MCF 10A (cell line): ENCODE measurements around the gene HOPX. TPM values are rescaled to one million over a fixed set of nuclear protein-coding genes. Genes with fewer than 3 reads are reported as not detected.

ENCODE experiments used
- BruUV-seq: library from RNA; stranded (reverse); fragments of 400-500 nt; replicated peaks from 2 replicates; lab custom pipeline; 2021; lab: Mats Ljungman, UMichigan
- CTCF ChIA-PET: fragments of 300-600 bp; sonication (Branson Sonifier 250); formaldehyde crosslinking; extraction: SDS; loops from one replicate; lab custom pipeline; 2021; ENCODE audit warnings: antibody characterized with exemption, inconsistent platforms; lab: Yijun Ruan, JAX
- POLR2A ChIA-PET: fragments of 300-600, 350-650 bp; sonication (Branson Sonifier 250); formaldehyde crosslinking; extraction: SDS; loops from one replicate; lab custom pipeline; 2020; ENCODE audit warnings: antibody characterized with exemption, inconsistent platforms; lab: Yijun Ruan, JAX
- DNase-seq: peaks from one replicate; pipeline ENCODE4 v3.0.0-alpha.2; 2018; ENCODE audit not compliant: unreplicated experiment
- H3K27ac Mint-ChIP-seq: one replicate; pipeline ENCODE4 v1.8.0; 2022; ENCODE audit warnings: mild to moderate bottlenecking, low read depth, mixed read lengths; ENCODE audit not compliant: unreplicated experiment
- H3K27me3 Mint-ChIP-seq: one replicate; pipeline ENCODE4 v1.8.0; 2022; ENCODE audit warnings: mixed read lengths; ENCODE audit not compliant: insufficient read depth, unreplicated experiment
- H3K36me3 Mint-ChIP-seq: one replicate; pipeline ENCODE4 v1.8.0; 2022; ENCODE audit warnings: mild to moderate bottlenecking, moderate library complexity, mixed read lengths; ENCODE audit not compliant: insufficient read depth, unreplicated experiment
- H3K4me1 Mint-ChIP-seq: one replicate; pipeline ENCODE4 v1.8.0; 2022; ENCODE audit warnings: mixed read lengths; ENCODE audit not compliant: insufficient read depth, unreplicated experiment
- H3K4me3 Mint-ChIP-seq: one replicate; pipeline ENCODE4 v1.8.0; 2022; ENCODE audit warnings: mild to moderate bottlenecking, moderate library complexity, mixed read lengths; ENCODE audit not compliant: unreplicated experiment
- H3K9me3 Mint-ChIP-seq: one replicate; pipeline ENCODE4 v1.8.0; 2022; ENCODE audit warnings: mixed read lengths; ENCODE audit not compliant: unreplicated experiment
- CTCF ChIP-seq: fragments of 200-600 bp; IDR thresholded peaks from one replicate; pipeline ENCODE4 v1.8.0; 2022; ENCODE audit warnings: antibody characterized with exemption, mild to moderate bottlenecking; ENCODE audit not compliant: unreplicated experiment
- intact Hi-C: fragments of 100-400 bp; cut with micrococcal nuclease; formaldehyde crosslinking; loops from 2 replicates; pipeline ENCODE4 v1.14.1; 2022
- total RNA-seq: library from RNA; stranded (reverse); gene quantifications from 2 replicates; pipeline ENCODE4 v1.2.3, GENCODE V29; 2022

HOPX gene
- total RNA-seq, 1 experiment from 2014 or later = not detected

- Mint-ChIP-seq H3K27ac (no peak overlapping the region), H3K4me1 (peaks cover 6% of the 10 kb centered on the region), H3K27me3 (peaks cover 5% of the 10 kb centered on the region), H3K4me3 (no peak overlapping the region), H3K9me3 (no peaks in the 10 kb centered on the region), H3K36me3 (no peaks in the 10 kb centered on the region)
- POLR2A ChIA-PET = interaction anchor here (1.0 to 1.5 kb wide), 3 partner anchors 9 to 150 kb away, joined by 3 to 4 read pairs (median 3); no protein-coding TSS in a partner anchor
- CTCF ChIA-PET = interaction anchor here (1.1 to 1.9 kb wide), 3 partner anchors 8 to 109 kb away, joined by 4 to 11 read pairs (median 4); no protein-coding TSS in a partner anchor
- no peak for TF ChIP-seq CTCF
- DNase-seq = no peak
- no TSS peak for BruUV-seq
- intact Hi-C loops = no loop called here
Observed at GRCh38 chr4:56649445-56650261, 31.4 kb downstream of the HOPX start.

GRCh38 chr4:56648824-56649151 is 32.3 kb downstream of the HOPX start:
- Mint-ChIP-seq H3K27ac (no peak overlapping the region), H3K9me3 (no peaks in the 10 kb centered on the region), H3K4me1 (peaks cover 6% of the 10 kb centered on the region), H3K27me3 (no peaks in the 10 kb centered on the region), H3K4me3 (no peak overlapping the region), H3K36me3 (no peaks in the 10 kb centered on the region)
- DNase-seq = no peak
- no peak for TF ChIP-seq CTCF
- CTCF ChIA-PET = interaction anchor here (1.1 kb wide), 1 partner anchor 11 kb away, joined by 4 read pairs; no protein-coding TSS in a partner anchor
- POLR2A ChIA-PET = interaction anchor here (0.7 to 1.5 kb wide), 2 partner anchors 38 to 151 kb away, joined by 3 read pairs; no protein-coding TSS in a partner anchor
- BruUV-seq = no TSS peak
- intact Hi-C loops = no loop called here

- CTCF ChIA-PET = no interaction called here
- Mint-ChIP-seq H3K9me3 (no peaks in the 10 kb centered on the region), H3K4me1 (peaks cover under 1% of the 10 kb centered on the region), H3K27ac (no peak overlapping the region), H3K4me3 (no peak overlapping the region), H3K36me3 (no peaks in the 10 kb centered on the region), H3K27me3 (no peaks in the 10 kb centered on the region)
- intact Hi-C loops = no loop called here
- DNase-seq = no peak
- no peak for TF ChIP-seq CTCF
- POLR2A ChIA-PET = interaction anchor here (0.6 to 1.5 kb wide), 3 partner anchors 26 to 152 kb away, joined by 3 read pairs; no protein-coding TSS in a partner anchor
- BruUV-seq = no TSS peak
Observed at GRCh38 chr4:56648021-56648823, 32.9 kb downstream of the HOPX start.

GRCh38 chr4:56646341-56646740 is 34.8 kb downstream of the HOPX start:
- Mint-ChIP-seq H3K27ac (no peak overlapping the region), H3K36me3 (no peaks in the 10 kb centered on the region), H3K4me3 (no peak overlapping the region), H3K27me3 (no peaks in the 10 kb centered on the region), H3K4me1 (peaks cover 9% of the 10 kb centered on the region), H3K9me3 (no peaks in the 10 kb centered on the region)
- DNase-seq = no peak
- intact Hi-C loops = no loop called here
- ChIA-PET POLR2A (no interaction called here), CTCF (interaction anchor here (0.7 kb wide), 2 partner anchors 15 to 1103 kb away, joined by 3 read pairs; no protein-coding TSS in a partner anchor)
- no peak for TF ChIP-seq CTCF
- BruUV-seq = no TSS peak
